Testis (tissue), 3 donors: ENCODE data around the gene IKBKE. TPM values are rescaled to one million over a fixed set of nuclear protein-coding genes. Genes with fewer than 3 reads are reported as not detected.

Experiments used
- DNase-seq: peaks from one replicate; pipeline ENCODE4 v3.0.0-alpha.2; 2019
- H3K27ac ChIP-seq, 2 donors: fragments of 200-600 bp; sonication (generic); one replicate each; pipeline ENCODE4 v1.5.1; 2019
- H3K27me3 ChIP-seq: fragments of 200-600 bp; sonication (generic); one replicate; pipeline ENCODE4 v1.5.1; 2019
- H3K36me3 ChIP-seq: fragments of 200-600 bp; sonication (generic); one replicate; pipeline ENCODE4 v1.5.1; 2017; ENCODE audit warnings: low read depth; ENCODE audit errors: missing control alignments
- H3K4me1 ChIP-seq: fragments of 200-600 bp; sonication (generic); one replicate; pipeline ENCODE4 v1.5.1; 2019
- H3K4me3 ChIP-seq, 2 donors: fragments of 200-600 bp; sonication (generic); one replicate each; pipeline ENCODE4 v1.5.1; 2017 to 2019
- H3K9me3 ChIP-seq: fragments of 200-600 bp; sonication (generic); one replicate; pipeline ENCODE4 v1.5.1; 2017
- CTCF ChIP-seq, 3 experiments: fragments of 450-650 bp in 2 of 3; fragments of 200-600 bp in 1 of 3; sonication (generic) in 1 of 3; IDR thresholded peaks; one replicate each; pipeline ENCODE4 v1.5.1; 2016 to 2019; ENCODE audit warnings: antibody characterized with exemption in 3 of 3, mild to moderate bottlenecking in 2 of 3, moderate library complexity in 1 of 3
- POLR2A ChIP-seq: fragments of 450-650 bp; IDR thresholded peaks from one replicate; pipeline ENCODE4 v1.6.1; 2017; ENCODE audit warnings: antibody characterized with exemption, mild to moderate bottlenecking, moderate library complexity
- WGBS, 2 donors: methylation state at CpG; one replicate each; pipeline ENCODE4 v1.1.5; 2018; 5-methylcytosine and 5-hydroxymethylcytosine counted together
- intact Hi-C: fragments of 100-400 bp; cut with DNase I; formaldehyde crosslinking; loops from one replicate; pipeline ENCODE4 v1.15.1; 2023; ENCODE audit warnings: low total_unique reads
- polyA plus RNA-seq: library from polyadenylated mRNA; stranded (reverse); fragments of 350-450 nt; fragmentation: Illumina TruSeq; extraction: RNeasy Lipid Tissue Mini Kit (QIAGEN cat#74804); gene quantifications from one replicate; pipeline ENCODE4 v1.2.3, GENCODE V29; 2014; ENCODE audit warnings: low read depth, low replicate concordance; ENCODE audit not compliant: insufficient read depth
- total RNA-seq, 2 donors: library from RNA; depleted of rRNA; stranded (reverse); fragments of >200 nt; gene quantifications; one replicate each; pipeline ENCODE4 v1.2.3, GENCODE V29; 2016

Gene IKBKE
- total and polyA plus RNA-seq, 3 donors from 2014 or later = 0.99 to 1.6 (median 1.0) TPM

GRCh38 chr1:206526064-206526911, 56.0 kb downstream of the IKBKE start:
- intact Hi-C loops = no loop called here
- no peak overlapping the region for H3K27ac ChIP-seq
- TF ChIP-seq POLR2A = no peak
- TF ChIP-seq CTCF (IDR thresholded peaks at IDR 0.05) = no peak

GRCh38 chr1:206529425-206529824, 59.1 kb downstream of the IKBKE start:
- H3K27me3 ChIP-seq = no peaks in the 10 kb centered on the region
- no peak for TF ChIP-seq CTCF (IDR thresholded peaks at IDR 0.05)
- no peak for TF ChIP-seq POLR2A

More at GRCh38 chr1:206526064-206526911, 56.0 kb downstream of the IKBKE start:
- no peaks in the 10 kb centered on the region for H3K9me3 ChIP-seq
- H3K27me3 ChIP-seq = no peaks in the 10 kb centered on the region
- H3K4me1 ChIP-seq = peaks cover 5% of the 10 kb centered on the region
- WGBS, 2 donors = 40 to 42% methylated on average over 6 of the region's 6 CpGs
- H3K4me3 ChIP-seq = no peak overlapping the region
- DNase-seq = peak; percentile 52
- no peaks in the 10 kb centered on the region for H3K36me3 ChIP-seq

GRCh38 chr1:206532368-206532767, 62.1 kb downstream of the IKBKE start:
- H3K27me3 ChIP-seq = no peaks in the 10 kb centered on the region
- H3K27ac ChIP-seq = no peak overlapping the region
- H3K9me3 ChIP-seq = no peaks in the 10 kb centered on the region
- no peaks in the 10 kb centered on the region for H3K4me1 ChIP-seq
- no peak overlapping the region for H3K4me3 ChIP-seq
- TF ChIP-seq CTCF (IDR thresholded peaks at IDR 0.05) = no peak
- TF ChIP-seq POLR2A = no peak
- 94 to 96% methylated on average over 7 of the region's 7 CpGs for WGBS, 2 donors
- intact Hi-C loops = no loop called here
- H3K36me3 ChIP-seq = no peaks in the 10 kb centered on the region
- DNase-seq = no peak

More at GRCh38 chr1:206529425-206529824, 59.1 kb downstream of the IKBKE start:
- intact Hi-C loops = no loop called here
- no peak for DNase-seq
- no peaks in the 10 kb centered on the region for H3K9me3 ChIP-seq
- H3K4me1 ChIP-seq = peaks cover 5% of the 10 kb centered on the region
- 87 to 97% methylated on average over 7 of the region's 7 CpGs for WGBS, 2 donors
- H3K36me3 ChIP-seq = no peaks in the 10 kb centered on the region
- no peak overlapping the region for H3K4me3 ChIP-seq
- no peak overlapping the region for H3K27ac ChIP-seq

- intact Hi-C loops = no loop called here
- WGBS, 2 donors = 88 to 94% methylated on average over 3 of the region's 3 CpGs
- TF ChIP-seq POLR2A = no peak
- no peak for TF ChIP-seq CTCF (IDR thresholded peaks at IDR 0.05)
Observed at GRCh38 chr1:206534552-206534951, 64.3 kb downstream of the IKBKE start.

GRCh38 chr1:206535853-206536188, 65.5 kb downstream of the IKBKE start:
- 76 to 81% methylated on average over 6 of the region's 6 CpGs for WGBS, 2 donors
- intact Hi-C loops = no loop called here
- Histone ChIP-seq H3K9me3 (no peaks in the 10 kb centered on the region), H3K4me3 (no peak overlapping the region), H3K36me3 (no peaks in the 10 kb centered on the region), H3K4me1 (peaks cover 12% of the 10 kb centered on the region), H3K27me3 (no peaks in the 10 kb centered on the region), H3K27ac (no peak overlapping the region)
- TF ChIP-seq CTCF (IDR thresholded peaks at IDR 0.05) = no peak
- TF ChIP-seq POLR2A = no peak
- no peak for DNase-seq

More at GRCh38 chr1:206534552-206534951, 64.3 kb downstream of the IKBKE start:
- no peak for DNase-seq
- H3K9me3 ChIP-seq = no peaks in the 10 kb centered on the region
- no peak overlapping the region for H3K27ac ChIP-seq
- peaks cover under 1% of the 10 kb centered on the region for H3K4me1 ChIP-seq
- H3K27me3 ChIP-seq = no peaks in the 10 kb centered on the region
- no peak overlapping the region for H3K4me3 ChIP-seq
- H3K36me3 ChIP-seq = no peaks in the 10 kb centered on the region
